PFSK-1 (cell line): Measurements from ENCODE around the gene MAGI1.

Source experiments
- FOXP2 ChIP-seq: optimal IDR thresholded peaks from 2 replicates; pipeline ENCODE3; 2011; ENCODE audit warnings: borderline replicate concordance, control low read depth, inconsistent platforms; ENCODE audit not compliant: insufficient read depth; ENCODE audit errors: extremely low read length, extremely low read depth
- POLR2AphosphoS5 ChIP-seq: IDR thresholded peaks from 2 replicates; pipeline ENCODE4 v1.6.1; 2012; ENCODE audit warnings: low read depth, mild to moderate bottlenecking, control low read depth, low read length, moderate library complexity
- SIN3A ChIP-seq: IDR thresholded peaks from 2 replicates; pipeline ENCODE4 v1.6.1; 2012; ENCODE audit warnings: mild to moderate bottlenecking, low read length, moderate library complexity, borderline replicate concordance; ENCODE audit not compliant: insufficient read depth
- TAF1 ChIP-seq: IDR thresholded peaks from 2 replicates; pipeline ENCODE4 v1.6.1; 2012; ENCODE audit warnings: low read length, control low read depth, borderline replicate concordance; ENCODE audit not compliant: insufficient read depth
- TF ChIP-seq, protein P1 (sequence below), 2 experiments: IDR thresholded peaks; 2 replicates each; pipeline versions ENCODE4 v1.6.1 to v1.8.0; 2011 to 2012; ENCODE audit warnings: low read depth in 2 of 2, low read length in 2 of 2, control low read depth in 1 of 2, inconsistent platforms in 1 of 2, mild to moderate bottlenecking in 1 of 2, moderate library complexity in 1 of 2; ENCODE audit not compliant: insufficient read depth in 1 of 2

MAGI1 gene

DNA sequence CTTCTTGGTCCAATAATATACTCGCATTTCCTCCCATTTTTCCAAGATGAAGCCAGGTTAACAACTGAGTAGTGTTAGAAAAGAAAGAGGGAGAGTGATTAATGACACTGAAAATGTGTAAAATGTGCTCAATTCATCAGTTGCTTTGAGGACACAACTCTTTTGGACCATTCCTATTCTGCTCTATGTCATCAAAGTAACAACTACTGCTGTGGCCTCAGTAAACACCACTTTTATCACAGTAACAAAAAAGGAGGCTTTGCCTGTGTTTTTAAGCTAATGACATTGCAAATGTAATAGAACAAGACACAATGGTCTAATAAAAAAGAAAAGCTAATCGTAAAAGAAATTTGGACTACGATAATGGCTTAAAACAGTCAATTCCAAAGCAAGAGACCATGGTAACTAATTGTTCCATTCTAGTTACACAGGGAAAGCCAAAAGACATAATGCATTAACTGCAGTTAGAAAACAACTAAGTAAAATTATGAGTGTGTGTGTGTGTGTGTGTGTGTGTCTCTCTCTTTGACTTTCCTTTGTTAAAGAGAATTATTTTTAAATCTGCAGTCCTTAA is 221.1 kb downstream of the MAGI1 start:
- TF ChIP-seq FOXP2 (no peak), SIN3A (no peak), POLR2AphosphoS5 (no peak), TAF1 (no peak)
- TF ChIP-seq, protein P1, sequence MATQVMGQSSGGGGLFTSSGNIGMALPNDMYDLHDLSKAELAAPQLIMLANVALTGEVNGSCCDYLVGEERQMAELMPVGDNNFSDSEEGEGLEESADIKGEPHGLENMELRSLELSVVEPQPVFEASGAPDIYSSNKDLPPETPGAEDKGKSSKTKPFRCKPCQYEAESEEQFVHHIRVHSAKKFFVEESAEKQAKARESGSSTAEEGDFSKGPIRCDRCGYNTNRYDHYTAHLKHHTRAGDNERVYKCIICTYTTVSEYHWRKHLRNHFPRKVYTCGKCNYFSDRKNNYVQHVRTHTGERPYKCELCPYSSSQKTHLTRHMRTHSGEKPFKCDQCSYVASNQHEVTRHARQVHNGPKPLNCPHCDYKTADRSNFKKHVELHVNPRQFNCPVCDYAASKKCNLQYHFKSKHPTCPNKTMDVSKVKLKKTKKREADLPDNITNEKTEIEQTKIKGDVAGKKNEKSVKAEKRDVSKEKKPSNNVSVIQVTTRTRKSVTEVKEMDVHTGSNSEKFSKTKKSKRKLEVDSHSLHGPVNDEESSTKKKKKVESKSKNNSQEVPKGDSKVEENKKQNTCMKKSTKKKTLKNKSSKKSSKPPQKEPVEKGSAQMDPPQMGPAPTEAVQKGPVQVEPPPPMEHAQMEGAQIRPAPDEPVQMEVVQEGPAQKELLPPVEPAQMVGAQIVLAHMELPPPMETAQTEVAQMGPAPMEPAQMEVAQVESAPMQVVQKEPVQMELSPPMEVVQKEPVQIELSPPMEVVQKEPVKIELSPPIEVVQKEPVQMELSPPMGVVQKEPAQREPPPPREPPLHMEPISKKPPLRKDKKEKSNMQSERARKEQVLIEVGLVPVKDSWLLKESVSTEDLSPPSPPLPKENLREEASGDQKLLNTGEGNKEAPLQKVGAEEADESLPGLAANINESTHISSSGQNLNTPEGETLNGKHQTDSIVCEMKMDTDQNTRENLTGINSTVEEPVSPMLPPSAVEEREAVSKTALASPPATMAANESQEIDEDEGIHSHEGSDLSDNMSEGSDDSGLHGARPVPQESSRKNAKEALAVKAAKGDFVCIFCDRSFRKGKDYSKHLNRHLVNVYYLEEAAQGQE (IDR thresholded peaks at IDR 0.05; ENCODE audit: insufficient read depth in 1 of 2, low read depth in 2 of 2, low read length in 2 of 2) = no peak

DNA sequence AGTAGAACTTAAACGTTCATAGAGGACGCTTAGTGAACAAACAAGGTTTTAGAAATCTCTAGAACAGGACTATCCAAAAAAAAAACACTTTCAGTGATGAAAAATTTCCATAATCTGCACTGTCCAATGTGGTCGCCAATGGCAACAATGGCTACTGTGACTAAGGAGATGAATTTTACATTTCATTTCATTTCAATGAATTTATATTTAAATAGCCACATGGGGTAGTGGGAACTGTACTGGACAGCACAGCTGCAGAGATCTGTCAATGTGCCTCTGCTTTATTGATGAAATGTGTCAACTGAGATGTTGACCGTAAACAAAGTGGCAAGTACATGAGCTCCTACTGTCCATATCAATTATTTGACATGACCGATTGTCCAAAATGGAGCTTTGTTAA is 222.5 kb downstream of the MAGI1 start:
- TF ChIP-seq POLR2AphosphoS5 (no peak), TAF1 (no peak), SIN3A (no peak), FOXP2 (no peak)
- TF ChIP-seq, protein P1 (IDR thresholded peaks at IDR 0.05; ENCODE audit: insufficient read depth in 1 of 2, low read depth in 2 of 2, low read length in 2 of 2) = no peak

DNA sequence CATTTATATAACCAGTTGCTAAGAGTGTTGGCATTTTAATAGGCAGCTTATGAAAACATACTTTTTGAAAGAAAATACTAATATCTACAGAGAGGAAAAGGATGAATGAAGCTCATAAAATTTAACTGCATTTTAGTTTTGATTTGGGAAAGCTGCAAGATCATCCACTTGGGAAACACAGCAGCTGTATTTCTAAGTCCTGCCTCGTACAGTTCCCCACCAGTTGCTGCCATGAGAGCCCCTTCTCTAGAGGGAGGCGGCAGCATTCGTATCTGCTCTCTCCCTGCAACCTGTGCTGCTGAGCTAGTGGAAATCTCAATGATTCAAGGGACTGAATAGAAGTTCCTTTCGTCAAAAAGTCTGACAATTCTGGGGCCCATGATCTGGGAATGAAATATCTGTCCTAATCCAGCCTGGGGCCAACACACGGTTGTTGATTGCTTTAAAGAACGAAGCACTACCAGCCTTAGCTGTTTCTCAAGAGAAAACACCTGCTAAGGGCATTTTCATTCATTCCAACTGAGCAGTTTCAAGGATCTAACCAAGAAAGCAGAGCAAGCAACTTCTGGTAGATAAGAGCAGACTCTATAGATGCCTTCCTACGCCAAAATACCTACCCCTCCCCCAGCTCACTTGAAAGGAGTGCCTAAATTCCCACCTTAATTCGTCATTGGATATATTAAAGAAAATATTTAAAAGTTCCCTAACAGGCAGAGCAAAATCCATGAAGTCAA is 223.7 kb downstream of the MAGI1 start:
- TF ChIP-seq, protein P1 (IDR thresholded peaks at IDR 0.05; ENCODE audit: insufficient read depth in 1 of 2, low read depth in 2 of 2, low read length in 2 of 2) = no peak
- TF ChIP-seq POLR2AphosphoS5 (no peak), SIN3A (no peak), TAF1 (no peak), FOXP2 (no peak)

DNA sequence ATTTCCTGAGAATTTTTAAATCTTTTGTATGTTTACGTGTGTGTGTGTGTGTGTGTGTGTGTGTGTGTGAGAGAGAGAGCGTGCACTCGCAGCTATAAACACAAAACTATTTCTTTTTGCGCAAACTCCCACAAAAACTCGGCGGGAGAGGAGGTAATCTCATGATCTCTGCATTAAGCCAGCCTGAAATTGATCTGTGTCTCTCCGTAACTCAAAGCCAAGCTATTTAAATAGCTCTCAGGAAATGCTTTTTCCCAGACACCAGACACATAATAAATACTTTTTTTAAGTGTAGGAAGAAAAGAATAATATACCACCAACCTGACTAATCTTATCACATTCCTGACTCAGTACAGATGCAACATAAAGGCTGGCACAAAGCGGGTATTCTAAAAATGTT is 226.8 kb downstream of the MAGI1 start:
- TF ChIP-seq FOXP2 = no peak
- TF ChIP-seq, protein P1 (IDR thresholded peaks at IDR 0.05; ENCODE audit: insufficient read depth in 1 of 2, low read depth in 2 of 2, low read length in 2 of 2) = no peak
- TF ChIP-seq TAF1 = no peak
- TF ChIP-seq SIN3A = no peak
- no peak for TF ChIP-seq POLR2AphosphoS5
